HS-27A (cell line): ENCODE measurements around the gene SERINC2.
"Not testable (repeated sequence)": the region's sequence is repeated elsewhere in the genome, so short reads cannot be mapped to it uniquely, and the experiment has no call there.

Source experiments
- DNase-seq: peaks from one replicate; pipeline ENCODE4 v3.0.0-alpha.2; 2012; ENCODE audit warnings: low read depth, missing footprints

The SERINC2 gene

GRCh38 chr1:31471452-31472313 lies 58.7 kb downstream of the SERINC2 start:
- DNase-seq, result not testable (repeated sequence)

- not testable (repeated sequence) for DNase-seq
Measured at GRCh38 chr1:31472314-31472651, 59.3 kb downstream of the SERINC2 start.

GRCh38 chr1:31472673-31473072 lies 59.7 kb downstream of the SERINC2 start:
- DNase-seq, result not testable (repeated sequence)

GRCh38 chr1:31473508-31473907 lies 60.5 kb downstream of the SERINC2 start:
- DNase-seq, result not testable (repeated sequence)

- not testable (repeated sequence) for DNase-seq
Measured at GRCh38 chr1:31474567-31474966, 61.6 kb downstream of the SERINC2 start.

GRCh38 chr1:31476891-31477846 lies 64.2 kb downstream of the SERINC2 start:
- DNase-seq, result no peak

GRCh38 chr1:31478167-31478566 lies 65.2 kb downstream of the SERINC2 start:
- no peak for DNase-seq

GRCh38 chr1:31479811-31480210 lies 66.8 kb downstream of the SERINC2 start:
- no peak for DNase-seq

- not testable (repeated sequence) for DNase-seq
Measured at GRCh38 chr1:31480426-31480825, 67.4 kb downstream of the SERINC2 start.

GRCh38 chr1:31482482-31483011 lies 69.5 kb downstream of the SERINC2 start:
- DNase-seq, result no peak

- no peak for DNase-seq
Measured at GRCh38 chr1:31483012-31483946, 70.3 kb downstream of the SERINC2 start.
